Natural killer cell (primary cell): Measurements from ENCODE around the gene MFSD1. TPM values are rescaled to one million over a fixed set of nuclear protein-coding genes. Genes with fewer than 3 reads are reported as not detected.

Experiments used
- ATAC-seq, 3 donors: fragments of 150-1000 bp in 2 of 3; fragments of 200-7000 bp in 1 of 3; cut with Tn5 transposase; 1 replicate in 1 of 3; 2 replicates in 2 of 3; pipeline ENCODE4 v1.10.0; 2021; ENCODE audit warnings: mild to moderate bottlenecking in 2 of 3, moderate library complexity in 2 of 3
- DNase-seq, 2 donors: peaks; one replicate each; pipeline versions ENCODE4 v3.0.0 to v3.0.0-alpha.2; 2013 to 2021; ENCODE audit warnings: mixed read lengths in 1 of 2
- H3K27ac ChIP-seq: one replicate; pipeline ENCODE4 v1.5.1; 2013; ENCODE audit warnings: mild to moderate bottlenecking, low read length
- H3K27me3 ChIP-seq: one replicate; pipeline ENCODE4 v1.6.1; 2013; ENCODE audit warnings: low read length; ENCODE audit not compliant: control insufficient read depth, insufficient read depth
- H3K36me3 ChIP-seq: one replicate; pipeline ENCODE4 v1.6.1; 2013; ENCODE audit warnings: low read length; ENCODE audit not compliant: control insufficient read depth, insufficient read depth
- H3K4me1 ChIP-seq: one replicate; pipeline ENCODE4 v1.6.1; 2013; ENCODE audit warnings: low read length; ENCODE audit not compliant: control insufficient read depth, insufficient read depth
- H3K4me3 ChIP-seq: one replicate; pipeline ENCODE4 v1.5.1; 2013; ENCODE audit warnings: low read length
- H3K9me3 ChIP-seq: one replicate; pipeline ENCODE4 v1.6.1; 2013; ENCODE audit warnings: low read length; ENCODE audit not compliant: control insufficient read depth, insufficient read depth
- H3K27ac Mint-ChIP-seq, 2 donors: one replicate each; pipeline ENCODE4 v1.8.0; 2022; ENCODE audit warnings: mild to moderate bottlenecking in 2 of 2, mixed read lengths in 2 of 2, moderate library complexity in 1 of 2
- H3K27me3 Mint-ChIP-seq, 2 donors: one replicate each; pipeline ENCODE4 v1.8.0; 2022; ENCODE audit warnings: low read depth in 2 of 2, mixed read lengths in 2 of 2
- H3K36me3 Mint-ChIP-seq: one replicate; pipeline ENCODE4 v1.8.0; 2022; ENCODE audit warnings: mixed read lengths
- H3K4me1 Mint-ChIP-seq, 2 donors: one replicate each; pipeline ENCODE4 v1.8.0; 2022; ENCODE audit warnings: mixed read lengths in 2 of 2
- H3K4me3 Mint-ChIP-seq: one replicate; pipeline ENCODE4 v1.8.0; 2022; ENCODE audit warnings: mild to moderate bottlenecking, moderate library complexity, mixed read lengths
- H3K9me3 Mint-ChIP-seq, 2 donors: one replicate each; pipeline ENCODE4 v1.8.0; 2022; ENCODE audit warnings: mixed read lengths in 2 of 2
- WGBS: methylation state at CpG from one replicate; pipeline ENCODE4 v1.1.7; 2013; ENCODE audit warnings: missing lambda C conversion rate; ENCODE audit not compliant: insufficient coverage; 5-methylcytosine and 5-hydroxymethylcytosine counted together
- intact Hi-C: fragments of 100-400 bp; cut with micrococcal nuclease; formaldehyde crosslinking; loops from one replicate; pipeline ENCODE4 v1.14.2; 2022
- total RNA-seq, 4 donors: library from RNA; stranded (reverse); fragments of 120-200 nt in 1 of 4; gene quantifications; one replicate each; pipeline versions ENCODE4 v1.2.3 to v1.2.4, GENCODE V29; 2013 to 2022
- TF ChIP-seq, protein P1 (sequence below): fragments of 200-600 bp; IDR thresholded peaks from one replicate; pipeline ENCODE4 v1.8.0; 2022; ENCODE audit warnings: antibody characterized with exemption

The MFSD1 gene
- total RNA-seq, 3 donors from 2014 or later (not counting 1 experiment from before 2014, with no cell fraction given) = 27.3 to 37.3 (median 33.6) TPM

GRCh38 chr3:158847885-158848284 lies 46.0 kb downstream of the MFSD1 start:
- intact Hi-C loops = no loop called here
- H3K36me3 ChIP-seq = no peaks in the 10 kb centered on the region
- no peak overlapping the region for H3K4me3 ChIP-seq
- WGBS = 73% methylated on average over 2 of the region's 3 CpGs
- TF ChIP-seq, protein P1, sequence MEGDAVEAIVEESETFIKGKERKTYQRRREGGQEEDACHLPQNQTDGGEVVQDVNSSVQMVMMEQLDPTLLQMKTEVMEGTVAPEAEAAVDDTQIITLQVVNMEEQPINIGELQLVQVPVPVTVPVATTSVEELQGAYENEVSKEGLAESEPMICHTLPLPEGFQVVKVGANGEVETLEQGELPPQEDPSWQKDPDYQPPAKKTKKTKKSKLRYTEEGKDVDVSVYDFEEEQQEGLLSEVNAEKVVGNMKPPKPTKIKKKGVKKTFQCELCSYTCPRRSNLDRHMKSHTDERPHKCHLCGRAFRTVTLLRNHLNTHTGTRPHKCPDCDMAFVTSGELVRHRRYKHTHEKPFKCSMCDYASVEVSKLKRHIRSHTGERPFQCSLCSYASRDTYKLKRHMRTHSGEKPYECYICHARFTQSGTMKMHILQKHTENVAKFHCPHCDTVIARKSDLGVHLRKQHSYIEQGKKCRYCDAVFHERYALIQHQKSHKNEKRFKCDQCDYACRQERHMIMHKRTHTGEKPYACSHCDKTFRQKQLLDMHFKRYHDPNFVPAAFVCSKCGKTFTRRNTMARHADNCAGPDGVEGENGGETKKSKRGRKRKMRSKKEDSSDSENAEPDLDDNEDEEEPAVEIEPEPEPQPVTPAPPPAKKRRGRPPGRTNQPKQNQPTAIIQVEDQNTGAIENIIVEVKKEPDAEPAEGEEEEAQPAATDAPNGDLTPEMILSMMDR = no peak
- Mint-ChIP-seq H3K4me3 (no peak overlapping the region), H3K36me3 (no peaks in the 10 kb centered on the region), H3K9me3 (no peaks in the 10 kb centered on the region), H3K4me1 (peaks cover 0 to 7% of the 10 kb centered on the region in 2 donors), H3K27me3 (peaks cover 0 to 3% of the 10 kb centered on the region in 2 donors), H3K27ac (no peak overlapping the region)
- ATAC-seq (no peak), DNase-seq (no peak)
- H3K9me3 ChIP-seq = no peaks in the 10 kb centered on the region
- peaks cover 2% of the 10 kb centered on the region for H3K27me3 ChIP-seq
- no peak overlapping the region for H3K27ac ChIP-seq
- H3K4me1 ChIP-seq = no peaks in the 10 kb centered on the region

DNA sequence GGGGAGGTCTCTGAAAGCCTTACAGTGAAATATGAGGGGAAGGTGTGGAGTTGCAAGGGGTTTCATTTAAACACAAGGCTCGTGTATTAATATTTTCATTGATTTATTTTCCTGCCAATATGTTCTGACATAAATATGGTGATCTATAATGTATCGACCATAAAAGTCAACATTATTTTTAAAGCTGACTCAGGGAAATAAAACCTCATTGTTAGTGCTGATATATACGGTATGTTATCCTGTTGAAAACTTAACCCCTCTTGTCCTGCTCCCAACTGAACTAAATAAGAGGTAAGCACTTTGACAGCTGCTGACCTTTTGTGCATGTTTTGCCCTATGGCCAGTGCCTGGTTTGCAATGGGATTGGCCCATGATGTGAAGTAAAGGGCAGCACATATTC lies 47.9 kb downstream of the MFSD1 start:
- H3K27ac Mint-ChIP-seq = no peak overlapping the region
- no peaks in the 10 kb centered on the region for H3K9me3 ChIP-seq
- H3K4me1 Mint-ChIP-seq = peaks cover 0 to 7% of the 10 kb centered on the region in 2 donors
- TF ChIP-seq, protein P1 = no peak
- DNase-seq = no peak
- no peak overlapping the region for H3K4me3 Mint-ChIP-seq
- no peak for ATAC-seq
- H3K4me3 ChIP-seq = no peak overlapping the region
- H3K27me3 Mint-ChIP-seq = peaks cover 0 to 3% of the 10 kb centered on the region in 2 donors
- 82% methylated on average over 2 of the region's 3 CpGs for WGBS
- peaks cover 2% of the 10 kb centered on the region for H3K27me3 ChIP-seq
- intact Hi-C loops = no loop called here
- no peaks in the 10 kb centered on the region for H3K36me3 ChIP-seq
- no peaks in the 10 kb centered on the region for H3K4me1 ChIP-seq
- H3K9me3 Mint-ChIP-seq = no peaks in the 10 kb centered on the region
- H3K36me3 Mint-ChIP-seq = no peaks in the 10 kb centered on the region
- no peak overlapping the region for H3K27ac ChIP-seq

- peaks cover 13% of the 10 kb centered on the region for H3K36me3 Mint-ChIP-seq
- H3K9me3 Mint-ChIP-seq = peaks cover 4 to 6% of the 10 kb centered on the region in 2 donors
- 93% methylated on average over 3 of the region's 3 CpGs for WGBS
- intact Hi-C loops = no loop called here
- DNase-seq = no peak
- H3K4me3 Mint-ChIP-seq = no peak overlapping the region
- H3K27ac Mint-ChIP-seq = no peak overlapping the region
- Histone ChIP-seq H3K4me3 (no peak overlapping the region), H3K36me3 (no peaks in the 10 kb centered on the region), H3K27me3 (peaks cover 3% of the 10 kb centered on the region), H3K9me3 (peaks cover 5% of the 10 kb centered on the region), H3K4me1 (no peaks in the 10 kb centered on the region), H3K27ac (no peak overlapping the region)
- ATAC-seq = no peak
- H3K27me3 Mint-ChIP-seq = peaks cover 3 to 17% of the 10 kb centered on the region in 2 donors
- no peaks in the 10 kb centered on the region for H3K4me1 Mint-ChIP-seq
- TF ChIP-seq, protein P1 = no peak
Measured at GRCh38 chr3:158859362-158859761, 57.5 kb downstream of the MFSD1 start.

- no peak overlapping the region for H3K27ac Mint-ChIP-seq
- intact Hi-C loops = no loop called here
- H3K4me1 Mint-ChIP-seq = no peaks in the 10 kb centered on the region
- no peak for ATAC-seq
- 79% methylated on average over 1 of the region's 2 CpGs for WGBS
- no peak overlapping the region for H3K4me3 ChIP-seq
- H3K4me3 Mint-ChIP-seq = no peak overlapping the region
- H3K27ac ChIP-seq = no peak overlapping the region
- no peak for DNase-seq
- H3K4me1 ChIP-seq = no peaks in the 10 kb centered on the region
- H3K36me3 ChIP-seq = no peaks in the 10 kb centered on the region
- H3K9me3 Mint-ChIP-seq = no peaks in the 10 kb centered on the region
- H3K27me3 Mint-ChIP-seq = no peaks in the 10 kb centered on the region
- H3K9me3 ChIP-seq = no peaks in the 10 kb centered on the region
- H3K27me3 ChIP-seq = no peaks in the 10 kb centered on the region
- H3K36me3 Mint-ChIP-seq = no peaks in the 10 kb centered on the region
- TF ChIP-seq, protein P1 = no peak
Measured at GRCh38 chr3:158863247-158863646, 61.4 kb downstream of the MFSD1 start.
